Upper lobe of left lung (tissue), 4 donors: Measurements from ENCODE around the gene TMPRSS4.

Experiments used
- EP300 ChIP-seq, 4 donors: sonication (generic); formaldehyde crosslinking; IDR thresholded peaks; one replicate each; pipeline ENCODE4 v1.5.1; 2017; ENCODE audit warnings: antibody characterized with exemption in 4 of 4, control low read depth in 2 of 4
- POLR2A ChIP-seq, 4 donors: fragments of 450-650 bp; IDR thresholded peaks; one replicate each; pipeline ENCODE4 v1.5.1; 2016 to 2017; ENCODE audit warnings: antibody characterized with exemption in 4 of 4, mild to moderate bottlenecking in 2 of 4
- TF ChIP-seq, protein P1 (sequence below), 6 experiments: fragments of 450-650 bp in 4 of 6; fragments of 200-600 bp in 2 of 6; sonication (generic) in 2 of 6; IDR thresholded peaks; one replicate each; pipeline ENCODE4 v1.5.1; 2016 to 2019; ENCODE audit warnings: antibody characterized with exemption in 6 of 6

DNA sequence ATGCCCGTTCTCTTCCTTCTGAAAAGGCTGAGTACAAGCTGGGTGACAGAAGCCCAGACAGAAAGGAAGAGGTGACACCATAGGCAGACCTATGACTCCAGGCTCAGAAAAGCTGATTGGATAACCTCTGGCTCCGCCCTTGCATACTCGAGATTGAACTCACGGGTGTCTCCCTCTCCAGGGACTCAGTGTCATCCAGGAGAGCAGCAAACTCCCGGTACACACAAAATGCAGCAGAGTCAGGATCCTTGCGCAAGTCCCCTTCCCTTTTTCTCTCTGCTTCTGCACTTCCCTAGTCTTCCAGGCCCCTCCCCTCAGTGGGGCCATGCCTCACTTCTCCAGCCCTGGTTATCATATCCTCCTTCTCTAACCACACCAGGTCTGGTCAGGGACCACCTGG lies 65.9 kb downstream of the TMPRSS4 start:
- TF ChIP-seq, protein P1, sequence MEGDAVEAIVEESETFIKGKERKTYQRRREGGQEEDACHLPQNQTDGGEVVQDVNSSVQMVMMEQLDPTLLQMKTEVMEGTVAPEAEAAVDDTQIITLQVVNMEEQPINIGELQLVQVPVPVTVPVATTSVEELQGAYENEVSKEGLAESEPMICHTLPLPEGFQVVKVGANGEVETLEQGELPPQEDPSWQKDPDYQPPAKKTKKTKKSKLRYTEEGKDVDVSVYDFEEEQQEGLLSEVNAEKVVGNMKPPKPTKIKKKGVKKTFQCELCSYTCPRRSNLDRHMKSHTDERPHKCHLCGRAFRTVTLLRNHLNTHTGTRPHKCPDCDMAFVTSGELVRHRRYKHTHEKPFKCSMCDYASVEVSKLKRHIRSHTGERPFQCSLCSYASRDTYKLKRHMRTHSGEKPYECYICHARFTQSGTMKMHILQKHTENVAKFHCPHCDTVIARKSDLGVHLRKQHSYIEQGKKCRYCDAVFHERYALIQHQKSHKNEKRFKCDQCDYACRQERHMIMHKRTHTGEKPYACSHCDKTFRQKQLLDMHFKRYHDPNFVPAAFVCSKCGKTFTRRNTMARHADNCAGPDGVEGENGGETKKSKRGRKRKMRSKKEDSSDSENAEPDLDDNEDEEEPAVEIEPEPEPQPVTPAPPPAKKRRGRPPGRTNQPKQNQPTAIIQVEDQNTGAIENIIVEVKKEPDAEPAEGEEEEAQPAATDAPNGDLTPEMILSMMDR (IDR thresholded peaks at IDR 0.05): no peak
- TF ChIP-seq EP300 (IDR thresholded peaks at IDR 0.05) (no peak), POLR2A (IDR thresholded peaks at IDR 0.05) (no peak)
